ENCODE results near the gene MEX3D.

The MEX3D gene

DNA sequence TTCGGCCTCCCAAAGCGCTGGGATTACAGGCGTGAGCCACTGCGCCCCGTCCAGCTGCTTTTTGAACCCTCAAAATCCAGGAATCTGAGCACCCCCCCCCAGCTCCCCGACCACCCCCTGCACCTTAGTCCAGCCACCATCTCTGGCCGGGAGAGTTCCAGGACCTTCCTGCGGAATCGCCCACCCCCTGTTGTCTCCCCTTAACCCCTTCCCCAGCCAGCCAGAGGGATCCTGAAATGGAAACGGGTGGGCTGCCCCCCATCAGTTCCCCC is 25.3 kb upstream of the MEX3D start:
- no peak for DNase-seq (ENCODE audit: low spot score)
- peak overlapping the region in 1 of 2 donors; percentile 100 for H3K27ac ChIP-seq
- TF ChIP-seq, protein P1, sequence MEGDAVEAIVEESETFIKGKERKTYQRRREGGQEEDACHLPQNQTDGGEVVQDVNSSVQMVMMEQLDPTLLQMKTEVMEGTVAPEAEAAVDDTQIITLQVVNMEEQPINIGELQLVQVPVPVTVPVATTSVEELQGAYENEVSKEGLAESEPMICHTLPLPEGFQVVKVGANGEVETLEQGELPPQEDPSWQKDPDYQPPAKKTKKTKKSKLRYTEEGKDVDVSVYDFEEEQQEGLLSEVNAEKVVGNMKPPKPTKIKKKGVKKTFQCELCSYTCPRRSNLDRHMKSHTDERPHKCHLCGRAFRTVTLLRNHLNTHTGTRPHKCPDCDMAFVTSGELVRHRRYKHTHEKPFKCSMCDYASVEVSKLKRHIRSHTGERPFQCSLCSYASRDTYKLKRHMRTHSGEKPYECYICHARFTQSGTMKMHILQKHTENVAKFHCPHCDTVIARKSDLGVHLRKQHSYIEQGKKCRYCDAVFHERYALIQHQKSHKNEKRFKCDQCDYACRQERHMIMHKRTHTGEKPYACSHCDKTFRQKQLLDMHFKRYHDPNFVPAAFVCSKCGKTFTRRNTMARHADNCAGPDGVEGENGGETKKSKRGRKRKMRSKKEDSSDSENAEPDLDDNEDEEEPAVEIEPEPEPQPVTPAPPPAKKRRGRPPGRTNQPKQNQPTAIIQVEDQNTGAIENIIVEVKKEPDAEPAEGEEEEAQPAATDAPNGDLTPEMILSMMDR (IDR thresholded peaks at IDR 0.05) = no peak
- peak overlapping the region; percentile 90 for H3K4me3 ChIP-seq

DNA sequence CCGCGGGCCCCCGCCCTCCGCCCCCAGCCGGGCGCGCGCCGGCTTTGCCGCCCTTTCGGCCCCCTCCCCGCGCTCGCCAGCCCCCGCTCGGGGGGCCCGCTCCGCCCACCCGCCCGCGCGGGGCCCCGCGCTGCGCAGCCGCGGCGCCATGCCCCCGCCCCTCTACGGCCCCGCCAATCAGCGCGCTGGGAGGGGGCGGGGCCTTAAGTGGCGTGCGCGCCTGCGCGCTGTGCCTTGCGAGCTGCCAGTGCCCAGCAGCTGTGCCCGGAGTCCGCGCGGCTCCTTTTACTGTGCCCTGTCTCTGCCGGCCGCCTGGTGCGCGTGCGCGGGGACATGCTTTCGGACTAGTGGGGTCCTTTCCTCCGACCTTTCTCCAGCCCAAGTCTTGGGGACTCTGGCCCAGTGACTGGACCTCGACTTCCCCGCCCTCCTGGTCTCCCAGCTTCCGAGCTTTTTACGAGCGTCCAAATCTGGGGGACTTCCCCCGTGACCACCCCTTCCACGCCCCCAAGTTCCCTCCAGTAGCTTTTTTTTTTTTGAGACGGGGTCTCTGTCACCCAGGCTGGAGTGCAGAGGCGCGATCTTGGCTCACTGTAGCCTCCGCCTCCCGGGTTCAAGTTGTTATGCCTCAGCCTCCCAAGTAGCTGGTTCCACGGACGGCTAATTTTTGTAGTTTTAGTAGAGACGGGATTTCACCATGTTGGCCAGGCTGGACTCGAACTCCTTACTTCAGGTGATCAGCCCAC is 24.8 kb upstream of the MEX3D start, which contains the start of gene MBD3:
MBD3 (minus strand) TSS at position 111 of the 746 bp plus-strand sequence. CDS start 234 bp downstream, outside the sequence.
- DNase-seq (ENCODE audit: low spot score) = peak; percentile 93

DNA sequence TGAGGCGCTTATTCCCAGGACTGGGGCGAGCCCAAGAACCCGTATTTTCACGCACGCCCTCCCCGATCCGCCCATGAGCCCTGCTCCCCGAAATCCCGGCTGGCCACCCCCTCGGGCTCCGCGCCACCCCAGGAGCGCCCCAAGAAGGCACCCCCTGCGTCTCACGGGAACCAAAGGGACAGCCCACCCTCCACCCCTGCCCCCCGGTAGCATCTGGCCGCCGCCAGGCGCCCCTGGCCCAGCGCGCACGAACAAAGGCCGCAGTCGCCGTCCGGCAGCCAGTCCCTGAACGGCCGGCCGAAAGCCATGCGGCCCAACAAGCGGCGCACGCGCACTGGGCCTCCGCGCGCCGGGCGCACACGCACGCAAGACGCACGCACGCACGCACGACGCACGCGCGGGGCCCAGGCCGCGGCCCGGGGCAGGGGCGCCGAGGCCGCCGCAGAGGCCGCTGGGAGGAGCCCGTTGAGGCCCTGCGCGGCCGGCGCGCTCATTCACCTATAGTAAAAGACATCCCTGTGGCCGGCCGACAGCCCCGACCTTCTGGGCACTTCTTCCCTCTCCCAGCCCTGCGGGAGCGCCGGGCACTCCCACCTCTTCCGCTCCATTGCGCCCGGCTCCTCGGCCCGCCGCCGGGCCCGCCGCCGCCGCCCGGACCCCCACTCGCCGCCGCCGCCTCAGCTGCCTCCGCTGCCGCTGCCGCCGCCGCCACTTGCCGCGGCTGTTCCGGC is 24.1 kb upstream of the MEX3D start:
- TF ChIP-seq, protein P1 (IDR thresholded peaks at IDR 0.05) = no peak
- peak; percentile 88 for DNase-seq (ENCODE audit: low spot score)
- Histone ChIP-seq H3K4me3 (peak overlapping the region; percentile 90), H3K27ac (peak overlapping the region; percentile 86 to 100)

More for the DNA sequence above, 24.8 kb upstream of the MEX3D start, which contains the start of gene MBD3:
- TF ChIP-seq, protein P1 (IDR thresholded peaks at IDR 0.05) = no peak
- H3K4me3 ChIP-seq = peak within 1 kb of the TSS; percentile 90
- peak within 1 kb of the TSS; percentile 86 to 100 for H3K27ac ChIP-seq

DNA sequence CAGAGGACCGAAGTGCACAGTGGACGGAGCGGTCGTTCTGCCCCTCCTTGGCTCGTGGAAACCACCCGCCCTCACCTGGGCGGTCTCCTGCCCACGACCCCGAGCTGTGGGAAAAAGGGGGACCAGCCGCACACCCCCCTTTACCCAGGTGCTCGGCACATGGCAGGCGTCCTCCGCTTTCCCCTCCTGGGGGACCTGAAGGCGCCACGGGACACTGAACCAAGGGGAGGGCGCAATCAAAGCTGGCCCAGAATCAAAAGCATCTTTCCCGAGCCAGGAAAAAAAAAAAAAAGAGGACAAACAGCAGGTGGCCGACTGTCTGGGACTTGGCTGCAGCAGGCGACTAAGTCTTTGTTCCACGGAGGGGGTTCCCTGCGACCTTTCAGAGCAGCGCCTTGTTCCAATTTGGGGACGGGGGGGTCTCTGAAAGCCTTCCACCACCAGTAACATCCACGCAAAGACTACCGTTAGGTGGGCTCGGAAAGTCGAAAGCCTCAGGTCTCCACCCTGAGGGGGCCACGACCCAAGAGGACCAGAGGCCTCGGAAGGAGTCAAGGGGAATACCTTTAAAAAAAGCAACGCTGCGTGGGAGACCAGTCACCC is 23.4 kb upstream of the MEX3D start:
- TF ChIP-seq, protein P1 (IDR thresholded peaks at IDR 0.05) = no peak
- DNase-seq (ENCODE audit: low spot score) = peak; percentile 72
- peak overlapping the region; percentile 90 for H3K4me3 ChIP-seq
- peak overlapping the region; percentile 86 to 100 for H3K27ac ChIP-seq

DNA sequence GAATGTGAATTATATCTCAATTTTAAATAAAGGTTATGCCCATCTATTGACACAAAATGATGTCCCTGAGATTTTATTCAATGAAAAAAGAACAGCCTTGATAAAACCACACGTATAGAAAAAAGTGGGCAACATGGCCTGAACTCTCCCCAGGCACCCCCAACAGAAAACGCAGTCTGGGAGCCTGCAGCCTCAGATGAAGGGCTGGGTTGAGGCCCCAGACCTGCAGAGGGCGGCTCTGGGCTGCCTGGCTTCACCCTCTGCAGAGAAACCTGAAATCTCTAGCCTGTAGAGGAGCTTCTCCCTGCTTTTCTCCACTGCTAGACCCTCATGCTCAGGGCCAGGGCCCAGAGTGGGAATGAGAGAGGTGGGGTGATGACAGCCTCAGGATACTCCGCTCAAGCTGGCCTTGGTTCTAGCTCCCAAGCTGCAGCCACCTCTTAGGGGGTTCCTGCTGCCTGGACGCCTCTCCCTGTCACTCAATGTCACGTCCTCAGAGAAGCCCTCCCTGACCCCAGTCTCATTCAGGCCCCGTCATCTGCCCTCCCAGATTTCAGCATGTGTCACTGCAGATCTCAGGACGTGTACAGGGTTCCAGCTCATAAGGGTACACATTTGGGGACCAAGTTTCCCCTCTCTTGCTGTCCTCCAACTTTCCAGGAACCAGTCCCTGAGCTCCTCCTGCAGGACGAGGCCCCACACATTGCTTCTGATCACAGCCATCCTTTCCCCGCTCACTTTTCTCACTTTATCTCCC is 22.7 kb upstream of the MEX3D start:
- DNase-seq (ENCODE audit: low spot score) = no peak
- Histone ChIP-seq H3K27ac (no peak overlapping the region), H3K4me3 (peak overlapping the region; percentile 90)
- TF ChIP-seq, protein P1 (IDR thresholded peaks at IDR 0.05) = no peak

DNA sequence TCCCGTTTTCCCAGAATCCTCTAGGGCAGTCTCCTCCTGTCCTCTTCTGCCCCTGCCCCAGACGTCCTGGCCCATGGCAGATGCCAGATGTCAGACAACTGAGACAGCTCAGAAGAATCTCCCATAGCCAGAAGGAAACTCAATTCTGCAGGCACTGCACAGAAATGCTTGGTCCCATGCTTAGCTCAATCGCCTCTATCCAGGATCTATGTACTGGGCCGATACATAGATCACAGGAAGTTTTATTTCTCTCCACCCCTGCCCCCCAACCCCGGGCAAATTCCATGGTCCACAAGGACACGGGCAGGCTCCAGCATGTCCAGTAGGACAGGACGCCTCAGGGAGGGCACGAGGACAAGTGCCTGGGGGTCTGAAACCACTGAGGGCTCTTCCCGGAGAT is 19.7 kb upstream of the MEX3D start:
- TF ChIP-seq, protein P1 (IDR thresholded peaks at IDR 0.05) = no peak
- Histone ChIP-seq H3K27ac (no peak overlapping the region), H3K4me3 (no peak overlapping the region)
- DNase-seq (ENCODE audit: low spot score) = no peak

Measured in coronary artery (tissue), 2 donors.